HG03280 (cell line): ENCODE results near the gene NGEF.
"Not testable (repeated sequence)": the region's sequence is repeated elsewhere in the genome, so short reads cannot be mapped to it uniquely, and the experiment has no call there.

Experiments
- ATAC-seq: cut with Tn5 transposase; IDR thresholded peaks from one replicate; pipeline ENCODE4 v1.9.1; 2021; ENCODE audit warnings: mild to moderate bottlenecking, moderate library complexity; ENCODE audit not compliant: unreplicated experiment

The NGEF gene

GRCh38 chr2:232873909-232874641 lies 139.0 kb downstream of the NGEF start:
- ATAC-seq: no peak

- no peak for ATAC-seq
Observed at GRCh38 chr2:232873292-232873908, 139.7 kb downstream of the NGEF start.

GRCh38 chr2:232872826-232873225 lies 140.2 kb downstream of the NGEF start:
- ATAC-seq: no peak

- ATAC-seq: no peak
Observed at GRCh38 chr2:232871835-232872736, 141.0 kb downstream of the NGEF start.

GRCh38 chr2:232871418-232871834 lies 141.6 kb downstream of the NGEF start:
- ATAC-seq: no peak

GRCh38 chr2:232870766-232871371 lies 142.2 kb downstream of the NGEF start:
- no peak for ATAC-seq

GRCh38 chr2:232870018-232870765 lies 142.9 kb downstream of the NGEF start, which contains the start of gene SNORC:
SNORC (plus strand) TSS chr2:232870264; CDS start chr2:232870342, 78 bp downstream.
- ATAC-seq: no peak

- no peak for ATAC-seq
Observed at GRCh38 chr2:232869138-232870017, 143.7 kb downstream of the NGEF start.

- ATAC-seq: no peak
Observed at GRCh38 chr2:232866104-232866503, 147.0 kb downstream of the NGEF start.

- ATAC-seq: no peak
Observed at GRCh38 chr2:232865165-232865564, 147.9 kb downstream of the NGEF start.

- ATAC-seq: no peak
Observed at GRCh38 chr2:232863996-232864395, 149.1 kb downstream of the NGEF start.

- no peak for ATAC-seq
Observed at GRCh38 chr2:232861353-232861752, 151.7 kb downstream of the NGEF start.

- ATAC-seq: no peak
Observed at GRCh38 chr2:232860593-232861241, 152.3 kb downstream of the NGEF start.

- ATAC-seq: no peak
Observed at GRCh38 chr2:232859385-232859916, 153.6 kb downstream of the NGEF start.

GRCh38 chr2:232857158-232857563 lies 155.9 kb downstream of the NGEF start:
- ATAC-seq: no peak

- no peak for ATAC-seq
Observed at GRCh38 chr2:232854082-232854481, 159.0 kb downstream of the NGEF start.

GRCh38 chr2:232852676-232853075 lies 160.4 kb downstream of the NGEF start:
- ATAC-seq: no peak

- not testable (repeated sequence) for ATAC-seq
Observed at GRCh38 chr2:232852081-232852480, 161.0 kb downstream of the NGEF start.

- no peak for ATAC-seq
Observed at GRCh38 chr2:232850039-232850438, 163.0 kb downstream of the NGEF start.
